Right lung (tissue), 5 donors: ENCODE results near the gene CD83. TPM values are rescaled to one million over a fixed set of nuclear protein-coding genes. Genes with fewer than 3 reads are reported as not detected.

Experiments used
- polyA plus RNA-seq, 5 donors: library from polyadenylated mRNA; unstranded; fragments of 120-200 nt; gene quantifications; one replicate each; pipeline versions ENCODE4 v1.2.1 to v1.2.3, GENCODE V29; 2013; ENCODE audit warnings: inconsistent platforms in 1 of 5, low replicate concordance in 1 of 5; ENCODE audit not compliant: insufficient read length in 5 of 5, insufficient read depth in 1 of 5

CD83 gene
- polyA plus RNA-seq, 5 donors, result 14.1 to 21.4 (median 19.0) TPM

Other genes starting within 250 kb of the CD83 start
- 1 to 10 TPM; 4.3 to 6.3 (median 5.4) TPM for gene RNF182, start 192.8 kb upstream of the CD83 start, polyA plus RNA-seq